Erythroblast (primary cell): Measurements from ENCODE around the gene RPP40.

Experiments used
- GATA1 ChIP-seq: IDR thresholded peaks from 2 replicates; pipeline ENCODE4 v1.6.1; 2011; ENCODE audit warnings: low read depth, mild to moderate bottlenecking, control low read depth, low read length, moderate library complexity
- POLR2A ChIP-seq: IDR thresholded peaks from 2 replicates; pipeline ENCODE4 v1.6.1; 2011; ENCODE audit warnings: mild to moderate bottlenecking, low read length

GRCh38 chr6:5051394-5051793, 47.6 kb upstream of the RPP40 start:
- TF ChIP-seq POLR2A (no peak), GATA1 (no peak)
